Measurements from ENCODE around the gene SDSL.

DNA sequence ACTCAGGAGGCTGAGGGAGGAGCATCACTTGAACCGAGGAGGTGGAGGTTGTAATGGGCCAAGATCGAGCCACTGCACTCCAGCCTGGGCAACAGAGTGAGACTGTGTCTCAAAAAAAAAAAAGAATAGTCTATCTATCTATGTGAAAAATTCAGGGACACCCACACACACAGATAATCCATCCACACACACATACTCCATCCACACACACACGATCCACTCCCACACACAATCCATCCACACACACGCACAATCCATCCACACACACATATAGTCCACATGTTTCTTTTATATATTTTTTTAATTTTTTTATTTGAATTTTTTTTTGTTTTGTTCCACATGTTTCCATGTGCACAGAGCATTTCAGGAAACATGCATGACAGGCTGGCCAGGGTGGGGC, 21.8 kb upstream of the SDSL start:
- TF ChIP-seq, protein P1, sequence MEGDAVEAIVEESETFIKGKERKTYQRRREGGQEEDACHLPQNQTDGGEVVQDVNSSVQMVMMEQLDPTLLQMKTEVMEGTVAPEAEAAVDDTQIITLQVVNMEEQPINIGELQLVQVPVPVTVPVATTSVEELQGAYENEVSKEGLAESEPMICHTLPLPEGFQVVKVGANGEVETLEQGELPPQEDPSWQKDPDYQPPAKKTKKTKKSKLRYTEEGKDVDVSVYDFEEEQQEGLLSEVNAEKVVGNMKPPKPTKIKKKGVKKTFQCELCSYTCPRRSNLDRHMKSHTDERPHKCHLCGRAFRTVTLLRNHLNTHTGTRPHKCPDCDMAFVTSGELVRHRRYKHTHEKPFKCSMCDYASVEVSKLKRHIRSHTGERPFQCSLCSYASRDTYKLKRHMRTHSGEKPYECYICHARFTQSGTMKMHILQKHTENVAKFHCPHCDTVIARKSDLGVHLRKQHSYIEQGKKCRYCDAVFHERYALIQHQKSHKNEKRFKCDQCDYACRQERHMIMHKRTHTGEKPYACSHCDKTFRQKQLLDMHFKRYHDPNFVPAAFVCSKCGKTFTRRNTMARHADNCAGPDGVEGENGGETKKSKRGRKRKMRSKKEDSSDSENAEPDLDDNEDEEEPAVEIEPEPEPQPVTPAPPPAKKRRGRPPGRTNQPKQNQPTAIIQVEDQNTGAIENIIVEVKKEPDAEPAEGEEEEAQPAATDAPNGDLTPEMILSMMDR (conservative IDR thresholded peaks at IDR 0.05), result no peak
- TF ChIP-seq ZFX (IDR thresholded peaks at IDR 0.05), result no peak
